ENCODE results near the gene PDE10A. TPM values are rescaled to one million over a fixed set of nuclear protein-coding genes. Genes with fewer than 3 reads are reported as not detected.

Gene PDE10A
- polyA plus RNA-seq, 3 donors, result not detected

DNA sequence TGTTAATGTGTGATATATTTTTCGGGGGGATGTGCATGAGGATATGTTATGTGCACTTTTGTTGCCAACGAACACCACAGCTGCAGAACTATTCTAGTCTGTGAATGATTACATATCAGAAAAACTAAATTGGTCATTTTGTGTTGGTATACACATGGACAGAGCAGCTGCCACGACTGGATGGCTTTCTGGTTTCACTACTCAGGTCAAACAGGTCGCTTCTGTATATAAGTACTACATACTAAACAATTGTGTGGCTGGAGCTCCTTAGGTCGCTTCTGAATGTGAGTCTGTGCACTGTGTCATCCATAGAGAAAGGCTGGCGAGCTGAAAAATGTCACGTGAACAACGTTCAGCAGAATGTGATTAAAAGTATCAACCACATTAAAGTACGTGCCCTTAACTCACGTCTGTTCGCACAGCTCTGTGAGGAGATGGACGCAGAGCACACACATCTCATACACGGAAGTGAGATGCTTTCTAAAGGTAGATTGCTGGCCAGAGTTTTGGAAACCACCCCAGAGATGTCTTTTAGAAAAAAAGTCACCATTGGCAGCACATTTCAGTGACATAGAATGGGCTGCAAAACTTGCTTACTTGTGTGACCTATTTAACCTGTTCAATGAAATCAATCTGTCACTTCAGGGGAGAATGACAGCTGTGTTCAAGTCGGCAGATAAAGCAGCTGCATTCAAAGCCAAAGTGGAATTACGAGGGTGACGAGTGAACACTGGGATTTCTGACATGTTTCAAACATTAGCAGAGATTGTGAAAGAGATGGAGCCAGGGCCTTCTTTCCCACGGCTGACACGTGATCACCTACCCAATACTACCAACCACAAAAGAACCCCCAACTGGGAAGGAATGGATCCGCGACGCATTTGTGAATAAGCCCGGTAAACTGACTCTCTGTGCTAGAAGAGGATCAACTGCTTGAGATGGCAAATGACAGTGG, 176.6 kb downstream of the PDE10A start:
- Histone ChIP-seq H3K27ac (ENCODE audit: low read depth in 1 of 2, low read length in 2 of 2) (no peak overlapping the region), H4K20me1 (ENCODE audit: insufficient read depth, low read length) (no peaks in the 10 kb centered on the region), H3K4me3 (replicated peaks in 1 of 3; ENCODE audit: low read depth in 2 of 3, low read length in 3 of 3) (no peak overlapping the region), H3K27me3 (ENCODE audit: control insufficient read depth in 2 of 2, insufficient read depth in 2 of 2, low read length in 2 of 2) (no peaks in the 10 kb centered on the region), H3K9me3 (replicated peaks in 1 of 2; ENCODE audit: control insufficient read depth in 1 of 2, insufficient read depth in 1 of 2, low read length in 2 of 2) (peaks cover 0 to 9% of the 10 kb centered on the region in 2 donors), H3K4me1 (ENCODE audit: control insufficient read depth in 1 of 2, insufficient read depth in 2 of 2, low read length in 2 of 2) (no peaks in the 10 kb centered on the region), H3K36me3 (replicated peaks in 1 of 2; ENCODE audit: control insufficient read depth in 1 of 2, insufficient read depth in 2 of 2, low read length in 2 of 2) (no peaks in the 10 kb centered on the region), H3K79me2 (ENCODE audit: insufficient read depth, low read length) (no peaks in the 10 kb centered on the region), H3K4me2 (replicated peaks; ENCODE audit: extremely low read depth, low read length, poor library complexity, severe bottlenecking) (no peak overlapping the region), H2AFZ (ENCODE audit: insufficient read depth, low read depth, low read length, poor library complexity, severe bottlenecking) (no peak overlapping the region), H3K9ac (ENCODE audit: insufficient read depth, low read length, poor library complexity, severe bottlenecking) (no peak overlapping the region)
- H3K4me3 Mint-ChIP-seq, result no peak overlapping the region
- H3K9me3 Mint-ChIP-seq, result peaks cover 0 to 5% (median 3%) of the 10 kb centered on the region in 7 donors
- no peak overlapping the region for H3K27ac Mint-ChIP-seq
- 93% methylated on average over 4 of the region's 22 CpGs for WGBS (ENCODE audit: insufficient coverage)
- no peaks in the 10 kb centered on the region for H3K27me3 Mint-ChIP-seq (ENCODE audit: low read depth in 3 of 3)
- no peaks in the 10 kb centered on the region for H3K36me3 Mint-ChIP-seq
- TF ChIP-seq, protein P1, sequence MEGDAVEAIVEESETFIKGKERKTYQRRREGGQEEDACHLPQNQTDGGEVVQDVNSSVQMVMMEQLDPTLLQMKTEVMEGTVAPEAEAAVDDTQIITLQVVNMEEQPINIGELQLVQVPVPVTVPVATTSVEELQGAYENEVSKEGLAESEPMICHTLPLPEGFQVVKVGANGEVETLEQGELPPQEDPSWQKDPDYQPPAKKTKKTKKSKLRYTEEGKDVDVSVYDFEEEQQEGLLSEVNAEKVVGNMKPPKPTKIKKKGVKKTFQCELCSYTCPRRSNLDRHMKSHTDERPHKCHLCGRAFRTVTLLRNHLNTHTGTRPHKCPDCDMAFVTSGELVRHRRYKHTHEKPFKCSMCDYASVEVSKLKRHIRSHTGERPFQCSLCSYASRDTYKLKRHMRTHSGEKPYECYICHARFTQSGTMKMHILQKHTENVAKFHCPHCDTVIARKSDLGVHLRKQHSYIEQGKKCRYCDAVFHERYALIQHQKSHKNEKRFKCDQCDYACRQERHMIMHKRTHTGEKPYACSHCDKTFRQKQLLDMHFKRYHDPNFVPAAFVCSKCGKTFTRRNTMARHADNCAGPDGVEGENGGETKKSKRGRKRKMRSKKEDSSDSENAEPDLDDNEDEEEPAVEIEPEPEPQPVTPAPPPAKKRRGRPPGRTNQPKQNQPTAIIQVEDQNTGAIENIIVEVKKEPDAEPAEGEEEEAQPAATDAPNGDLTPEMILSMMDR (IDR thresholded peaks at IDR 0.05), result no peak
- intact Hi-C loops (cut with micrococcal nuclease), result no loop called here
- DNase-seq, result no peak
- no peaks in the 10 kb centered on the region for H3K4me1 Mint-ChIP-seq

DNA sequence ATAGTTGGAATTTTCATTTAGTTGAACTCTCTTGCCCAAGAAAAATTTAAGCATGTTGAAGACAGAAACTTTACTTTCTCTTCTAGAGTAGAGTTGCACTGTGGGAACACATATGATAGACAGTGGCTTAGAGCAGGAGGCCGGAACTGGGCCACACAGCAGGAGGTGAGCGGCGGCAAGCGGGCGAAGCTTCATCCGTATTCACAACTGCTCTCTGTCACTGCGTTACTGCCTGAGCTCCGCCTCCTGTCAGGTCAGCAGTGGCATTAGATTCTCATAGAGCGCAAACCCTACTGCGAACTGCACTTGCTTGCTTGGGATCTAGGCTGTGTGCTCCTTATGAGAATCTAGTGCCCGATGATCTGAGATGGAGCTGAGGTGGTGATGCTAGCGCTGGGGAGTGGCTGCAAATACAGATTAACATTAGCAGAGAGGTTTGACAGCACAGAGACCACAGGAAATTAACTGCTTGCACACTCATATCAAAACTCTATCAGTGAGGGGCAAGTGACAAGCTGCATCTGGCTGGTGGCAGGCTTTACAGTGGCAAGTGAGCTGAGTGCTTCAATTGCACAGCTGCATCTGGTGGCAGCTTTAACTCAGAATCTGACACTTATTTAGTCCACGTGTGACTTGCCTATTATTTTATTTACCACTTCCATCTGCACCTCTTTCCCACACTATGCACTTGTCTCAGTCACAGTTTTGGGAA, 178.7 kb downstream of the PDE10A start:
- Mint-ChIP-seq H3K9me3 (peaks cover 0 to 3% (median 2%) of the 10 kb centered on the region in 7 donors), H3K27me3 (ENCODE audit: low read depth in 3 of 3) (no peaks in the 10 kb centered on the region), H3K4me1 (no peaks in the 10 kb centered on the region), H3K4me3 (no peak overlapping the region), H3K36me3 (no peaks in the 10 kb centered on the region), H3K27ac (no peak overlapping the region)
- intact Hi-C loops (cut with micrococcal nuclease), result no loop called here
- WGBS (ENCODE audit: insufficient coverage), result 88% methylated on average over 11 of the region's 13 CpGs
- no peak overlapping the region for H3K27ac ChIP-seq (ENCODE audit: low read depth in 1 of 2, low read length in 2 of 2)
- no peaks in the 10 kb centered on the region for H3K79me2 ChIP-seq (ENCODE audit: insufficient read depth, low read length)
- no peaks in the 10 kb centered on the region for H3K36me3 ChIP-seq (replicated peaks in 1 of 2; ENCODE audit: control insufficient read depth in 1 of 2, insufficient read depth in 2 of 2, low read length in 2 of 2)
- no peak overlapping the region for H2AFZ ChIP-seq (ENCODE audit: insufficient read depth, low read depth, low read length, poor library complexity, severe bottlenecking)
- no peak for DNase-seq
- no peaks in the 10 kb centered on the region for H4K20me1 ChIP-seq (ENCODE audit: insufficient read depth, low read length)
- no peak overlapping the region for H3K4me2 ChIP-seq (replicated peaks; ENCODE audit: extremely low read depth, low read length, poor library complexity, severe bottlenecking)
- peaks cover 0 to 7% of the 10 kb centered on the region in 2 donors for H3K9me3 ChIP-seq (replicated peaks in 1 of 2; ENCODE audit: control insufficient read depth in 1 of 2, insufficient read depth in 1 of 2, low read length in 2 of 2)
- TF ChIP-seq, protein P1 (IDR thresholded peaks at IDR 0.05), result no peak
- H3K4me1 ChIP-seq (ENCODE audit: control insufficient read depth in 1 of 2, insufficient read depth in 2 of 2, low read length in 2 of 2), result no peaks in the 10 kb centered on the region
- no peak overlapping the region for H3K9ac ChIP-seq (ENCODE audit: insufficient read depth, low read length, poor library complexity, severe bottlenecking)
- H3K27me3 ChIP-seq (ENCODE audit: control insufficient read depth in 2 of 2, insufficient read depth in 2 of 2, low read length in 2 of 2), result no peaks in the 10 kb centered on the region
- H3K4me3 ChIP-seq (replicated peaks in 1 of 3; ENCODE audit: low read depth in 2 of 3, low read length in 3 of 3), result no peak overlapping the region

All from CD14-positive monocyte (primary cell).